Liver (tissue), 9 donors: ENCODE measurements around the gene SYNGR2. TPM values are rescaled to one million over a fixed set of nuclear protein-coding genes. Genes with fewer than 3 reads are reported as not detected.

ENCODE experiments used
- DNase-seq: peaks from one replicate; pipeline ENCODE4 v3.0.0-alpha.2; 2017; ENCODE audit warnings: low spot score
- H3K27ac ChIP-seq, 2 donors: one replicate each; pipeline ENCODE4 v1.7.0; 2013; ENCODE audit warnings: inconsistent platforms in 2 of 2, low read length in 2 of 2, control low read depth in 1 of 2, low read depth in 1 of 2, mild to moderate bottlenecking in 1 of 2
- H3K27me3 ChIP-seq, 4 donors: one replicate each; pipeline versions ENCODE4 v1.6.1 to v1.7.0; 2013; ENCODE audit warnings: low read length in 3 of 4, inconsistent platforms in 1 of 4, mild to moderate bottlenecking in 1 of 4, moderate library complexity in 1 of 4; ENCODE audit not compliant: control insufficient read depth in 4 of 4, insufficient read depth in 4 of 4
- H3K36me3 ChIP-seq, 4 donors: one replicate each; pipeline versions ENCODE4 v1.6.1 to v1.7.0; 2013; ENCODE audit warnings: low read length in 3 of 4, mild to moderate bottlenecking in 3 of 4, low read depth in 1 of 4, moderate library complexity in 1 of 4; ENCODE audit not compliant: control insufficient read depth in 4 of 4, insufficient read depth in 3 of 4
- H3K4me1 ChIP-seq, 4 donors: one replicate each; pipeline versions ENCODE4 v1.6.1 to v1.7.0; 2013; ENCODE audit warnings: low read length in 3 of 4, mild to moderate bottlenecking in 3 of 4, moderate library complexity in 1 of 4; ENCODE audit not compliant: control insufficient read depth in 4 of 4, insufficient read depth in 4 of 4
- H3K4me3 ChIP-seq, 3 donors: one replicate each; pipeline versions ENCODE4 v1.6.1 to v1.7.0; 2013; ENCODE audit warnings: low read length in 3 of 3, control low read depth in 1 of 3, low read depth in 1 of 3, mild to moderate bottlenecking in 1 of 3
- H3K9ac ChIP-seq, 2 donors: one replicate each; pipeline ENCODE4 v1.7.0; 2013; ENCODE audit warnings: low read length in 2 of 2, mild to moderate bottlenecking in 2 of 2, moderate library complexity in 2 of 2, control low read depth in 1 of 2, low read depth in 1 of 2
- H3K9me3 ChIP-seq, 4 donors: one replicate each; pipeline versions ENCODE4 v1.6.1 to v1.7.0; 2013; ENCODE audit warnings: low read length in 3 of 4; ENCODE audit not compliant: control insufficient read depth in 4 of 4
- EGR1 ChIP-seq, 2 donors: IDR thresholded peaks; 2 replicates each; pipeline ENCODE4 v1.6.1; 2016 to 2018; ENCODE audit warnings: antibody characterized with exemption in 2 of 2, low read depth in 2 of 2
- FOXA1 ChIP-seq: IDR thresholded peaks from 2 replicates; pipeline ENCODE4 v1.6.1; 2016; ENCODE audit warnings: antibody characterized with exemption
- HNF4A ChIP-seq, 2 donors: conservative IDR thresholded peaks; 2 replicates each; pipeline ENCODE4 v1.6.1; 2016; ENCODE audit warnings: antibody characterized with exemption in 2 of 2, mild to moderate bottlenecking in 2 of 2
- HNF4G ChIP-seq: IDR thresholded peaks from 2 replicates; pipeline ENCODE4 v1.6.1; 2016; ENCODE audit warnings: antibody characterized with exemption
- JUND ChIP-seq, 2 donors: IDR thresholded peaks; 2 replicates each; pipeline ENCODE4 v1.6.1; 2016; ENCODE audit warnings: antibody characterized with exemption in 2 of 2
- NR2F2 ChIP-seq: IDR thresholded peaks from 2 replicates; pipeline ENCODE4 v1.6.1; 2016; ENCODE audit warnings: antibody characterized with exemption
- RAD21 ChIP-seq, 2 donors: IDR thresholded peaks; 2 replicates each; pipeline ENCODE4 v1.6.1; 2016; ENCODE audit warnings: antibody characterized with exemption in 2 of 2, mild to moderate bottlenecking in 2 of 2
- RXRA ChIP-seq, 2 donors: IDR thresholded peaks; 2 replicates each; pipeline ENCODE4 v1.6.1; 2017 to 2018; ENCODE audit warnings: antibody characterized with exemption in 2 of 2, mild to moderate bottlenecking in 1 of 2
- SP1 ChIP-seq: IDR thresholded peaks from 2 replicates; pipeline ENCODE4 v1.6.1; 2018; ENCODE audit warnings: antibody characterized with exemption, mild to moderate bottlenecking
- YY1 ChIP-seq: IDR thresholded peaks from 2 replicates; pipeline ENCODE4 v1.6.1; 2016; ENCODE audit warnings: antibody characterized with exemption, mild to moderate bottlenecking
- WGBS: extraction: QIAGEN DNeasy Blood & Tissue Kit; methylation state at CpG from one replicate; pipeline ENCODE4 v1.1.7; 2013; 5-methylcytosine and 5-hydroxymethylcytosine counted together
- polyA plus RNA-seq, 2 donors: library from polyadenylated mRNA; stranded (reverse) in 1 of 2; unstranded in 1 of 2; fragments of 200-250 nt in 1 of 2; fragments of >200 nt in 1 of 2; fragmentation: Nextera tagmentation in 1 of 2; extraction: Ambion mirVana in 1 of 2; gene quantifications; one replicate each; pipeline versions ENCODE4 v1.2.1 to v1.2.3, GENCODE V29; 2013 to 2015
- total RNA-seq, 2 donors: library from RNA; depleted of rRNA; stranded (reverse); fragments of >200 nt; gene quantifications; one replicate each; pipeline ENCODE4 v1.2.3, GENCODE V29; 2014
- TF ChIP-seq, protein P1 (sequence below): IDR thresholded peaks from 2 replicates; pipeline ENCODE4 v1.6.1; 2016; ENCODE audit warnings: antibody characterized with exemption
- TF ChIP-seq, protein P2 (sequence below): IDR thresholded peaks from 2 replicates; pipeline ENCODE4 v1.6.1; 2016; ENCODE audit warnings: antibody characterized with exemption
- TF ChIP-seq, protein P3 (sequence below): IDR thresholded peaks from 2 replicates; pipeline ENCODE4 v1.6.1; 2016; ENCODE audit warnings: antibody characterized with exemption
- TF ChIP-seq, protein P4 (sequence below): IDR thresholded peaks from 2 replicates; pipeline ENCODE4 v1.6.1; 2016; ENCODE audit warnings: antibody characterized with exemption, mild to moderate bottlenecking
- donor health status: healthy.
- donor health status: healthy.
- donor health status: healthy.
- donor health status: healthy.
- donor health status: healthy.

SYNGR2 gene
- total and polyA plus RNA-seq, 4 donors, result 27.9 to 84.7 (median 55.2) TPM

DNA sequence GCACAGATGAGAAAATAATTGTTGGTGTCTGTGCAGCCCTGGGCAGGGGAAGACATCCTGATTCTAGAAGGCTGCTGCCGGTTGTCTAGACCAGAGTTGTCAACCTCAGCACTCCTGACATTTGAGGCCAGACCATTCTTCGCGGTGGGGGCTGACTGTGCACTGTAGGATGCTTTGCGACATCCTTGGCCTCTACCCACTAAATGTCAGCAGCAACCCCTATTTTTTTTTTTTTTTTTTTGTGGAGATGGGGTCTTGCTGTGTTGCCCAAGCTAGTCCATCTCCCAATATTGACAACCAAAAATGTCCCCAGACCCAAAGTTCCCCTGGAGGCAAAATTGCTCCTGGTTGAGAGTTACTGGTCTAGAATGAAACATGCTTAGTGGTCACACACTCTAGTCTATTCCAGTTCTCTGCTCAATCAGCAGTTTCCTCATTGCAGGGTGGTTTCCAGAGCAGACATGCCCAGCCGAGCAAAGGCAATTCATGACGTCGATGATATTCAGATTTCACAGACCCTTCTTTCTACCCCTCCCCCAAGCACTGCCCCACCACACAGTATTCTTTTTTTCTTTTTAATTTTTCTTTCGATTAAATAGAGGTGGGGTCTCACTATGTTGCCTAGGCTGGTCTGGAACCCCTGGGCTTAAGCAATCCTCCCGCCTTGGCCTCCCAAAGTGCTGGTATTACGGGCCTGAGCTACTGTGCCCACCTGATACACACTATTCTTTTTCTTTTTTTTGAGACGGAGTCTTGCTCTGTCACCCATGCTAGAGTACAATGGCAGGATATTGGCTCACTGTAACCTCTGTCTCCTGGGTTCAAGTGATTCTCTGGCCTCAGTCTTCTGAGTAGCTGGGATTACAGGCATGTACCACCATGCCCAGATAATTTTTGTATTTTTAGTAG is 13.2 kb upstream of the SYNGR2 start (continued):
- TF ChIP-seq, protein P1, sequence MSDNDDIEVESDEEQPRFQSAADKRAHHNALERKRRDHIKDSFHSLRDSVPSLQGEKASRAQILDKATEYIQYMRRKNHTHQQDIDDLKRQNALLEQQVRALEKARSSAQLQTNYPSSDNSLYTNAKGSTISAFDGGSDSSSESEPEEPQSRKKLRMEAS, result no peak
- TF ChIP-seq EGR1 (IDR thresholded peaks at IDR 0.05; ENCODE audit: low read depth in 2 of 2), result no peak
- no peak for TF ChIP-seq YY1

DNA sequence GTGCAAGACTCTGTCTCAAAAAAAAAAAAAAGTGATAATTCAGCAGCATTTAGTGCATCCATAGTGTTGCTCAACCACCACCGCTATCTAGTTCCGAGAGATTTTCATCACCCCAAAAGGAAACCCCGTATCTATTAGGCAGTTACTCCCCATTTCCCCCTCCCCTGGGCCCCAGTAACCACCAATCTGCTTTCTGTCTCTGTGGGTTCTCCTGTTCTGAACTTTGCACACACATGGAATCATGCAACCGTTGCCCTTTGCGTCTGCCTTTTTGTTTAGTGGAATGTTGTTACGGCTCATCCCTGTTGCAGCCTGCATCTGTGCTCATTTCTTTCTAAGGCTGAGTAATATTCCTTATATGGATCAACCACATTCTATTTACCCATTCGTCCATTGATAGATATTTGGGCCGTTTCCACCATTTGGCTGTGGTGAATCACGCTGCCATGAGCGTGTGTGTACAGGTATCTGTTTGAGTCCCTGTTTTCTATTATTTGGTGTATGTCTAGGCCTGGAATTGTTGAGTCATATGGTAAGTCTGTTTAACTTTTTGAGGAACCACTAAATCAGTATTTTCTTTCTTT is 8.7 kb upstream of the SYNGR2 start:
- Histone ChIP-seq H3K9ac (no peak overlapping the region), H3K36me3 (no peaks in the 10 kb centered on the region), H3K4me3 (no peak overlapping the region), H3K9me3 (no peaks in the 10 kb centered on the region), H3K4me1 (no peaks in the 10 kb centered on the region), H3K27ac (no peak overlapping the region), H3K27me3 (no peaks in the 10 kb centered on the region)
- peak in 1 of 2 donors; percentile 37 for TF ChIP-seq HNF4A (conservative IDR thresholded peaks at IDR 0.05)
- peak; percentile 51 for TF ChIP-seq SP1
- TF ChIP-seq HNF4G, result no peak
- 61% methylated on average over 10 of the region's 10 CpGs for WGBS
- DNase-seq, result no peak

DNA sequence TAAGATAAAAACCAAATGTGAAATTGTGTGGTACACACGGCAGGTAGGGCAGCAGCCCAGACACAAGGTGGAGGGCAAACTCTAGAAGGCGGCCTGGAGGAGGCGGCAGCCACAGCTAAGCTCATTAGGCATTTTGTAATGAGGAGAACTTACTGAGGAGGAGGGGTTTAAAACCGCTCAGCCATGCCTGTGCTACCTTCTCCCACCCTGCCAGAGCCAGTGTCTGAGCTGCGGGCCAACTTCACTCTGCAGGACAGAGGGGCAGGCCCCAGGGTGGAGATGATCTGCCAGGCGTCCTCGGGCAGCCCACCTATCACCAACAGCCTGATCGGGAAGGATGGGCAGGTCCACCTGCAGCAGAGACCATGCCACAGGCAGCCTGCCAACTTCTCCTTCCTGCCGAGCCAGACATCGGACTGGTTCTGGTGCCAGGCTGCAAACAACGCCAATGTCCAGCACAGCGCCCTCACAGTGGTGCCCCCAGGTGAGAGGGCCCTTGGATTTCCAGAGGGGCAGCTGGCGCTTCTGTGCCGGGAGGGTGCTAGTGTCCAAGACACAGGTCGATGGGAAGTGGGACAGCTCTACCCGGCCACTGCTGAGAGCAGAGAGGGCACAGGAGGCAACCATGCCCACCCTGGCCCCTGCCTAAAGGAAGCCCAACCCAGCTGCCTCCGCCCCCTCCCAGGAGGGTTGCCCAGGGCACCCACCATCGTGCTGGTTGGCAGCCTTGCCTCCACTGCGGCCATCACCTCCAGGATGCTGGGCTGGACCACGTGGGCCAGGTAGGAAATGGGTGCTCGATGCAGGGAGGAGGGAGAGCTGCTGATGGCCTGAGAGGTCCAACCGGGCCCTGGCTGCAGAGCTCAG is 4.3 kb upstream of the SYNGR2 start:
- no peak for DNase-seq

More for the DNA sequence above, 4.3 kb upstream of the SYNGR2 start:
- Histone ChIP-seq H3K9me3 (no peaks in the 10 kb centered on the region), H3K4me3 (no peak overlapping the region), H3K36me3 (no peaks in the 10 kb centered on the region), H3K27me3 (no peaks in the 10 kb centered on the region), H3K27ac (no peak overlapping the region), H3K9ac (no peak overlapping the region), H3K4me1 (peaks cover 0 to 4% (median 4%) of the 10 kb centered on the region in 4 donors)
- TF ChIP-seq, protein P2, sequence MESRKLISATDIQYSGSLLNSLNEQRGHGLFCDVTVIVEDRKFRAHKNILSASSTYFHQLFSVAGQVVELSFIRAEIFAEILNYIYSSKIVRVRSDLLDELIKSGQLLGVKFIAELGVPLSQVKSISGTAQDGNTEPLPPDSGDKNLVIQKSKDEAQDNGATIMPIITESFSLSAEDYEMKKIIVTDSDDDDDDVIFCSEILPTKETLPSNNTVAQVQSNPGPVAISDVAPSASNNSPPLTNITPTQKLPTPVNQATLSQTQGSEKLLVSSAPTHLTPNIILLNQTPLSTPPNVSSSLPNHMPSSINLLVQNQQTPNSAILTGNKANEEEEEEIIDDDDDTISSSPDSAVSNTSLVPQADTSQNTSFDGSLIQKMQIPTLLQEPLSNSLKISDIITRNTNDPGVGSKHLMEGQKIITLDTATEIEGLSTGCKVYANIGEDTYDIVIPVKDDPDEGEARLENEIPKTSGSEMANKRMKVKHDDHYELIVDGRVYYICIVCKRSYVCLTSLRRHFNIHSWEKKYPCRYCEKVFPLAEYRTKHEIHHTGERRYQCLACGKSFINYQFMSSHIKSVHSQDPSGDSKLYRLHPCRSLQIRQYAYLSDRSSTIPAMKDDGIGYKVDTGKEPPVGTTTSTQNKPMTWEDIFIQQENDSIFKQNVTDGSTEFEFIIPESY, result no peak
- TF ChIP-seq FOXA1, result no peak
- TF ChIP-seq HNF4A (conservative IDR thresholded peaks at IDR 0.05), result no peak
- TF ChIP-seq HNF4G, result no peak
- no peak for TF ChIP-seq JUND (IDR thresholded peaks at IDR 0.05)
- no peak for TF ChIP-seq RXRA (IDR thresholded peaks at IDR 0.05)
- TF ChIP-seq, protein P3, sequence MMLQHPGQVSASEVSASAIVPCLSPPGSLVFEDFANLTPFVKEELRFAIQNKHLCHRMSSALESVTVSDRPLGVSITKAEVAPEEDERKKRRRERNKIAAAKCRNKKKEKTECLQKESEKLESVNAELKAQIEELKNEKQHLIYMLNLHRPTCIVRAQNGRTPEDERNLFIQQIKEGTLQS, result no peak
- TF ChIP-seq NR2F2, result no peak
- TF ChIP-seq, protein P1, result no peak
- TF ChIP-seq, protein P4, sequence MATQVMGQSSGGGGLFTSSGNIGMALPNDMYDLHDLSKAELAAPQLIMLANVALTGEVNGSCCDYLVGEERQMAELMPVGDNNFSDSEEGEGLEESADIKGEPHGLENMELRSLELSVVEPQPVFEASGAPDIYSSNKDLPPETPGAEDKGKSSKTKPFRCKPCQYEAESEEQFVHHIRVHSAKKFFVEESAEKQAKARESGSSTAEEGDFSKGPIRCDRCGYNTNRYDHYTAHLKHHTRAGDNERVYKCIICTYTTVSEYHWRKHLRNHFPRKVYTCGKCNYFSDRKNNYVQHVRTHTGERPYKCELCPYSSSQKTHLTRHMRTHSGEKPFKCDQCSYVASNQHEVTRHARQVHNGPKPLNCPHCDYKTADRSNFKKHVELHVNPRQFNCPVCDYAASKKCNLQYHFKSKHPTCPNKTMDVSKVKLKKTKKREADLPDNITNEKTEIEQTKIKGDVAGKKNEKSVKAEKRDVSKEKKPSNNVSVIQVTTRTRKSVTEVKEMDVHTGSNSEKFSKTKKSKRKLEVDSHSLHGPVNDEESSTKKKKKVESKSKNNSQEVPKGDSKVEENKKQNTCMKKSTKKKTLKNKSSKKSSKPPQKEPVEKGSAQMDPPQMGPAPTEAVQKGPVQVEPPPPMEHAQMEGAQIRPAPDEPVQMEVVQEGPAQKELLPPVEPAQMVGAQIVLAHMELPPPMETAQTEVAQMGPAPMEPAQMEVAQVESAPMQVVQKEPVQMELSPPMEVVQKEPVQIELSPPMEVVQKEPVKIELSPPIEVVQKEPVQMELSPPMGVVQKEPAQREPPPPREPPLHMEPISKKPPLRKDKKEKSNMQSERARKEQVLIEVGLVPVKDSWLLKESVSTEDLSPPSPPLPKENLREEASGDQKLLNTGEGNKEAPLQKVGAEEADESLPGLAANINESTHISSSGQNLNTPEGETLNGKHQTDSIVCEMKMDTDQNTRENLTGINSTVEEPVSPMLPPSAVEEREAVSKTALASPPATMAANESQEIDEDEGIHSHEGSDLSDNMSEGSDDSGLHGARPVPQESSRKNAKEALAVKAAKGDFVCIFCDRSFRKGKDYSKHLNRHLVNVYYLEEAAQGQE, result no peak
- TF ChIP-seq SP1, result no peak
- TF ChIP-seq RAD21 (IDR thresholded peaks at IDR 0.05), result no peak
- no peak for TF ChIP-seq YY1
- WGBS, result 72% methylated on average over 22 of the region's 22 CpGs
